Panc1 (cell line): Measurements from ENCODE around the gene CLCN6. TPM values are rescaled to one million over a fixed set of nuclear protein-coding genes. Genes with fewer than 3 reads are reported as not detected.

Source experiments
- ATAC-seq: fragments of 200-7000 bp; cut with Tn5 transposase; 2 replicates; pipeline ENCODE4 v1.9.1; 2020; ENCODE audit warnings: mild to moderate bottlenecking, moderate library complexity
- BruUV-seq: library from RNA; stranded (reverse); fragments of 400-500 nt; replicated peaks from 2 replicates; lab custom pipeline; 2021; lab: Mats Ljungman, UMichigan
- CTCF ChIA-PET: fragments of 300-600 bp; sonication (Branson Sonifier 250); formaldehyde crosslinking; loops from one replicate; lab custom pipeline; 2022; ENCODE audit warnings: antibody characterized with exemption; lab: Charles Lee
- POLR2A ChIA-PET: fragments of 300-600 bp; sonication (Branson Sonifier 250); formaldehyde crosslinking; loops from one replicate; lab custom pipeline; 2022; ENCODE audit warnings: antibody characterized with exemption; lab: Charles Lee
- DNase-seq: peaks from one replicate; pipeline ENCODE4 v3.0.0-alpha.2; 2010; ENCODE audit warnings: low read depth, low spot score
- H3K27ac ChIP-seq: 2 replicates; pipeline ENCODE4 v1.5.1; 2011; ENCODE audit warnings: mild to moderate bottlenecking, low read length, inconsistent platforms
- H3K27me3 ChIP-seq: fragments of 200-500 bp; sonication (Bioruptor generic); 2 replicates; pipeline ENCODE4 v1.6.0; 2014; ENCODE audit warnings: low read length, inconsistent platforms; ENCODE audit not compliant: control insufficient read depth, insufficient read depth
- H3K36me3 ChIP-seq: fragments of 200-500 bp; sonication (Bioruptor generic); 2 replicates; pipeline ENCODE4 v1.5.1; 2014; ENCODE audit warnings: inconsistent platforms, mild to moderate bottlenecking, low read length, moderate library complexity; ENCODE audit not compliant: control insufficient read depth, insufficient read depth
- H3K4me1 ChIP-seq: 2 replicates; pipeline ENCODE4 v1.5.1; 2011; ENCODE audit warnings: inconsistent platforms, mild to moderate bottlenecking, low read length, moderate library complexity; ENCODE audit not compliant: control insufficient read depth, insufficient read depth
- H3K4me3 ChIP-seq, 2 experiments: 2 replicates each; pipeline ENCODE4 v1.5.1; 2011 to 2012; ENCODE audit warnings: low read depth in 2 of 2, low read length in 2 of 2, mild to moderate bottlenecking in 2 of 2, inconsistent platforms in 1 of 2, moderate library complexity in 1 of 2
- H3K9me3 ChIP-seq: fragments of 200-500 bp; sonication (Bioruptor generic); 2 replicates; pipeline ENCODE4 v1.5.1; 2014; ENCODE audit warnings: low read depth, mild to moderate bottlenecking, inconsistent platforms, low read length, moderate library complexity; ENCODE audit not compliant: control insufficient read depth, insufficient read depth
- CTCF ChIP-seq: fragments of 450-650 bp; IDR thresholded peaks from 2 replicates; pipeline ENCODE4 v1.5.1; 2017; ENCODE audit warnings: mild to moderate bottlenecking
- POLR2AphosphoS5 ChIP-seq: IDR thresholded peaks from 2 replicates; pipeline ENCODE4 v1.6.1; 2012; ENCODE audit warnings: mild to moderate bottlenecking, low read depth, low read length, moderate library complexity
- SIN3A ChIP-seq: IDR thresholded peaks from 2 replicates; pipeline ENCODE4 v1.6.1; 2012; ENCODE audit warnings: low read depth, mild to moderate bottlenecking, low read length, moderate library complexity, borderline replicate concordance; ENCODE audit not compliant: insufficient read depth
- TCF7L2 ChIP-seq: IDR thresholded peaks from 2 replicates; pipeline ENCODE4 v1.6.1; 2011; ENCODE audit warnings: mild to moderate bottlenecking, low read depth, low read length, inconsistent platforms
- in situ Hi-C: cut with HindIII; loops from 2 replicates; pipeline ENCODE4 v1.10.0; 2016; ENCODE audit warnings: low sequenced_read_pairs, low pct_unique_long_range_greater_than_20kb
- intact Hi-C: fragments of 100-400 bp; cut with micrococcal nuclease; formaldehyde crosslinking; loops from one replicate; pipeline ENCODE4 v1.10.0; 2022; ENCODE audit not compliant: unreplicated experiment
- total RNA-seq: library from RNA; stranded (reverse); gene quantifications from one replicate; pipeline ENCODE4 v1.2.1, GENCODE V29; 2021; ENCODE audit not compliant: unreplicated experiment
- TF ChIP-seq, protein P1 (sequence below), 2 experiments: IDR thresholded peaks; 2 replicates each; pipeline ENCODE4 v1.6.1; 2011 to 2012; ENCODE audit warnings: low read depth in 2 of 2, control low read depth in 1 of 2, low read length in 1 of 2, mild to moderate bottlenecking in 1 of 2, moderate library complexity in 1 of 2; ENCODE audit not compliant: insufficient read depth in 1 of 2

Gene CLCN6
- total RNA-seq, 1 experiment from 2014 or later = 23.6 TPM

DNA sequence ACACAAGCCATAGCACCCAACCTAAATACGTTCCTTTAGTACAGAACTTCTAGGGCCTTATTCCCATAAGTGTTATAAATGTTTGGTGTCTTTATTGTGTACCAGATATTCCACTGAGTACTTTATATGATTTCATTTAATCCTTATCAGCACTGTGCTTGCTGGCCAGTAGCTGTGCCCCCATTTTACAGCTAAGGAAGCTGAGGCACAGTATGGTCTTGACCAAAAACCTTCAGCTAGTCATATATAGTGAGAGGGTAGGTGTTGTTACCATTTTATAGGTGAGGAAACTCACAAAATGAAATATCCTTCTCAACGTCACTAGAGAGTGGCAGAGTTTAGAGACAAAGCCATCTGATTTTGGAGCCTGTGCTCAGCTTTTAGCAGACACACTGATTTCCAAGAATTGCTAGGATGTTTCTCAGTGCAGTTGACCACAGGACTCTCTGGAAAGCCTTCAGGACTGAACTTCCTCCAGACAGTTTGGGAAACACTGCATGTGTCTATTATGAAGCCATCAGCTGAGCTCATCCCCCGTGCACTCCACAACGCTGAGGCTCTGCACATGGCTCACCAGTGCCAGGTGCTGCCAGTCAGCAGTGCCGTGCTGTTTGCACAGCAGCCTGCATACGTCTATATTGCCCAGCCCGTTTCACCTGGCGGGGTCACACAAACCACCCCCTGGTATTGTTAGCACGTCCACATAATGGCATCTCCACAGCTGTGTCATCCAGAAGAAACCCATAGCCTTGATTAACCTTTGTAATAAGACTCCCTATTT is 26.1 kb downstream of the CLCN6 start:
- H3K9me3 ChIP-seq = no peaks in the 10 kb centered on the region
- H3K27ac ChIP-seq = no peak overlapping the region
- BruUV-seq = no TSS peak
- CTCF ChIA-PET = no interaction called here
- in situ Hi-C loops = no loop called here
- no peaks in the 10 kb centered on the region for H3K4me1 ChIP-seq
- H3K36me3 ChIP-seq = peaks cover 5% of the 10 kb centered on the region
- no peak for DNase-seq
- intact Hi-C loops = no loop called here
- TF ChIP-seq SIN3A (no peak), POLR2AphosphoS5 (no peak), CTCF (no peak), TCF7L2 (no peak)
- TF ChIP-seq, protein P1, sequence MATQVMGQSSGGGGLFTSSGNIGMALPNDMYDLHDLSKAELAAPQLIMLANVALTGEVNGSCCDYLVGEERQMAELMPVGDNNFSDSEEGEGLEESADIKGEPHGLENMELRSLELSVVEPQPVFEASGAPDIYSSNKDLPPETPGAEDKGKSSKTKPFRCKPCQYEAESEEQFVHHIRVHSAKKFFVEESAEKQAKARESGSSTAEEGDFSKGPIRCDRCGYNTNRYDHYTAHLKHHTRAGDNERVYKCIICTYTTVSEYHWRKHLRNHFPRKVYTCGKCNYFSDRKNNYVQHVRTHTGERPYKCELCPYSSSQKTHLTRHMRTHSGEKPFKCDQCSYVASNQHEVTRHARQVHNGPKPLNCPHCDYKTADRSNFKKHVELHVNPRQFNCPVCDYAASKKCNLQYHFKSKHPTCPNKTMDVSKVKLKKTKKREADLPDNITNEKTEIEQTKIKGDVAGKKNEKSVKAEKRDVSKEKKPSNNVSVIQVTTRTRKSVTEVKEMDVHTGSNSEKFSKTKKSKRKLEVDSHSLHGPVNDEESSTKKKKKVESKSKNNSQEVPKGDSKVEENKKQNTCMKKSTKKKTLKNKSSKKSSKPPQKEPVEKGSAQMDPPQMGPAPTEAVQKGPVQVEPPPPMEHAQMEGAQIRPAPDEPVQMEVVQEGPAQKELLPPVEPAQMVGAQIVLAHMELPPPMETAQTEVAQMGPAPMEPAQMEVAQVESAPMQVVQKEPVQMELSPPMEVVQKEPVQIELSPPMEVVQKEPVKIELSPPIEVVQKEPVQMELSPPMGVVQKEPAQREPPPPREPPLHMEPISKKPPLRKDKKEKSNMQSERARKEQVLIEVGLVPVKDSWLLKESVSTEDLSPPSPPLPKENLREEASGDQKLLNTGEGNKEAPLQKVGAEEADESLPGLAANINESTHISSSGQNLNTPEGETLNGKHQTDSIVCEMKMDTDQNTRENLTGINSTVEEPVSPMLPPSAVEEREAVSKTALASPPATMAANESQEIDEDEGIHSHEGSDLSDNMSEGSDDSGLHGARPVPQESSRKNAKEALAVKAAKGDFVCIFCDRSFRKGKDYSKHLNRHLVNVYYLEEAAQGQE (IDR thresholded peaks at IDR 0.05; ENCODE audit: insufficient read depth in 1 of 2, low read depth in 2 of 2, low read length in 1 of 2) = no peak
- no peak overlapping the region for H3K4me3 ChIP-seq
- no peak for ATAC-seq
- POLR2A ChIA-PET = interaction anchor here (0.5 kb wide), 1 partner anchor 21 kb away, joined by 3 read pairs; no protein-coding TSS in a partner anchor
- H3K27me3 ChIP-seq = no peaks in the 10 kb centered on the region

DNA sequence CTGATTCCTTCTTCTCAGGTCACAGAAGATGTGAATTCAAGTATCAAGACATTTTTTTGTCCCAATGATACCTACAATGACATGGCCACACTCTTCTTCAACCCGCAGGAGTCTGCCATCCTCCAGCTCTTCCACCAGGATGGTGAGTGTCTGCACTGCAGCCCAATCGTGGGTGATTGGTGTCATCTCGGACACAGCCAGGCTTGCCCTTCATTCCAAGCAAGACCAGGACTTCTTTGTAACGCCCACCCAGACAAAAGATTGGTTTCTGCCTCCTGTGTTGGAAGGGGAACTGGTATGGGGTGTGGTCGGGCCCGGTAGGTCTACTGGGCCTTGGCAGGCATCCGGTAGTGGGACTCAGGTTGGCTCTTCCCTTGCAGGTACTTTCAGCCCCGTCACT is 27.5 kb downstream of the CLCN6 start:
- Histone ChIP-seq H3K9me3 (no peaks in the 10 kb centered on the region), H3K27me3 (no peaks in the 10 kb centered on the region), H3K4me1 (no peaks in the 10 kb centered on the region), H3K27ac (no peak overlapping the region), H3K36me3 (peaks cover 5% of the 10 kb centered on the region), H3K4me3 (no peak overlapping the region)
- no peak for DNase-seq
- BruUV-seq = no TSS peak
- intact Hi-C loops = no loop called here
- in situ Hi-C loops = no loop called here
- ChIA-PET CTCF (no interaction called here), POLR2A (no interaction called here)
- TF ChIP-seq POLR2AphosphoS5 = no peak
- no peak for TF ChIP-seq CTCF
- TF ChIP-seq, protein P1 (IDR thresholded peaks at IDR 0.05; ENCODE audit: insufficient read depth in 1 of 2, low read depth in 2 of 2, low read length in 1 of 2) = no peak
- no peak for TF ChIP-seq SIN3A
- TF ChIP-seq TCF7L2 = no peak
- ATAC-seq = no peak
